ENCODE data around the gene IRF2BPL.

- TF ChIP-seq CTCF (IDR thresholded peaks at IDR 0.05; ENCODE audit: control extremely low read depth in 1 of 3, insufficient read depth in 1 of 3, low read depth in 1 of 3, low read length in 3 of 3), result no peak
- TF ChIP-seq YY1 (IDR thresholded peaks at IDR 0.05; ENCODE audit: low read depth, low read length), result no peak
- no peak for TF ChIP-seq POLR2A (IDR thresholded peaks at IDR 0.05; ENCODE audit: control extremely low read depth in 1 of 2, low read depth in 2 of 2, low read length in 2 of 2)
- TF ChIP-seq CBX8 (IDR thresholded peaks at IDR 0.05; ENCODE audit: borderline replicate concordance, low read depth, low read length), result no peak
- TF ChIP-seq GABPA (IDR thresholded peaks at IDR 0.05; ENCODE audit: borderline replicate concordance, insufficient read depth, low read length), result no peak
- TF ChIP-seq PHF8 (conservative IDR thresholded peaks at IDR 0.05; ENCODE audit: low read depth, low read length), result no peak
- TF ChIP-seq SP1 (IDR thresholded peaks at IDR 0.05; ENCODE audit: low read depth, low read length), result no peak
These were observed 42.8 kb downstream of the IRF2BPL start for GRCh38 chr14:76985540-76986230.
